IPS DF 6.9 (cell line): ENCODE results near the gene PGM3.
A peak's percentile ranks its signal among the peaks of the same experiment; 100 is the strongest.

Experiments
- DNase-seq: peaks from one replicate; pipeline ENCODE4 v3.0.0-alpha.2; 2013; ENCODE audit warnings: low read depth, low spot score
- H3K27ac ChIP-seq: one replicate; pipeline ENCODE4 v1.5.1; 2013; ENCODE audit warnings: low read length, control low read depth
- H3K27me3 ChIP-seq: 2 replicates; pipeline ENCODE4 v1.6.1; 2013; ENCODE audit warnings: mild to moderate bottlenecking, low read length; ENCODE audit not compliant: control insufficient read depth, insufficient read depth
- H3K36me3 ChIP-seq: 2 replicates; pipeline ENCODE4 v1.6.1; 2013; ENCODE audit warnings: low read length; ENCODE audit not compliant: control insufficient read depth, insufficient read depth
- H3K4me1 ChIP-seq: 2 replicates; pipeline ENCODE4 v1.6.1; 2013; ENCODE audit warnings: low read length; ENCODE audit not compliant: control insufficient read depth, insufficient read depth
- H3K4me3 ChIP-seq: 2 replicates; pipeline ENCODE4 v1.5.1; 2013; ENCODE audit warnings: mild to moderate bottlenecking, low read length
- H3K9me3 ChIP-seq: 2 replicates; pipeline ENCODE4 v1.6.1; 2013; ENCODE audit warnings: low read length, inconsistent platforms; ENCODE audit not compliant: control insufficient read depth, insufficient read depth
- WGBS: extraction: QIAGEN DNeasy Blood & Tissue Kit; methylation state at CpG from one replicate; pipeline ENCODE4 v1.1.7; 2013; ENCODE audit warnings: mixed read lengths, missing lambda C conversion rate; ENCODE audit not compliant: insufficient read length, insufficient coverage; 5-methylcytosine and 5-hydroxymethylcytosine counted together

The PGM3 gene

DNA sequence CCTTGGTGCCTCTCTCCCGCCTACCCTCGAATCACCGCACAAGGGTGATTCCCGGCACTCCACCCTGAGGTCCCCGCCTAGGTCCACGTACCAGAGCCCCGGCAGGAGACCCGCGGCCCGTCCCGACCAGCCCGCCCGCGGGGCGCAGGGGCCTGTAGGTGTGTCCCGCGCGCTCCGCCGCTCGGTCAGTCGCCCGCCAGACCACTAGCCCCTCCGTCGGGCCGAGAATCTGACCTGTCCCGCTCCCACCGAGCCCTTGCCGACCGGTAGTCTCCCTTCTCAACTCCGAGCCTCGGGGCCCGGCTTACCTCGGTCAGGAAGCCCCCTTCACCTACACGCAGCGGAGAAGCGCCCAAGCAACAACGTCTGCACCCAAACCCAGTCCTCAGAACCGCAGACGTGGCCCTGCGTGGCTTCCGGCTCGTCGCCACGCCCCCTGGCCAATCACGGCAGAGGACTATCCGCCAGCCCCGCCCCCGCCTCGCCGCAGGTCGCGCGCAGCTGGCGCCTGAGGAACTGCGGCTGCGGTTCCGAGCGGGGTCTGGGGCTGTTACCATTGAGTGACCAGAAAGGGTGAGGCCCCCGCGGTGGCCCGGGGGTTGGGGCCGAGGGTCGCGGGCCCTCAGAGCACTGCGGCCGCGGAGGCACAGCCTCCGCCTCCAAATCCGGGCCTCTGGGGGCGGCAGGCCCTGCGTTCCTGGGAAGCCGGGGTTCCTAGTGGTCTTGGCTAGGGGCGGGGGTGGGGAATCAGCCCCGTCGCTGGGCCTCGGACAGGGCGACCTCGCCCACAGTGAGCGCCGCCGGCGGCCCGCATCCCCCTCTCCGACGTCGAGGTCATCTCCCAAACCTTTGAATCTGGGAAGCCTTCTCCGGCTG is at the start of gene PGM3, which contains the start of gene RWDD2A:
Gene PGM3, minus strand, starts transcription at position 395 of the 876 bp plus-strand sequence. CDS start 2,253 bp downstream, outside the sequence.
Gene RWDD2A, plus strand, starts transcription at position 487 of the 876 bp plus-strand sequence. CDS start 1,095 bp downstream, outside the sequence.
- peaks cover 9% of the 10 kb centered on the region for H3K36me3 ChIP-seq
- H3K4me3 ChIP-seq, result peak within 1 kb of the TSS; percentile 88
- no peak for DNase-seq
- no CpG with 5 or more reads among the region's 88 CpGs for WGBS
- no peak within 1 kb of the TSS for H3K27ac ChIP-seq
- no peaks in the 10 kb centered on the region for H3K9me3 ChIP-seq
- no peaks in the 10 kb centered on the region for H3K27me3 ChIP-seq
- no peaks in the 10 kb centered on the region for H3K4me1 ChIP-seq

- Histone ChIP-seq H3K27me3 (no peaks in the 10 kb centered on the region), H3K36me3 (no peaks in the 10 kb centered on the region), H3K9me3 (no peaks in the 10 kb centered on the region), H3K27ac (no peak overlapping the region), H3K4me1 (no peaks in the 10 kb centered on the region), H3K4me3 (no peak overlapping the region)
- WGBS, result no CpG with 5 or more reads among the region's 1 CpG
- no peak for DNase-seq
Measured at GRCh38 chr6:83231146-83231545, 38.1 kb upstream of the PGM3 start.

DNA sequence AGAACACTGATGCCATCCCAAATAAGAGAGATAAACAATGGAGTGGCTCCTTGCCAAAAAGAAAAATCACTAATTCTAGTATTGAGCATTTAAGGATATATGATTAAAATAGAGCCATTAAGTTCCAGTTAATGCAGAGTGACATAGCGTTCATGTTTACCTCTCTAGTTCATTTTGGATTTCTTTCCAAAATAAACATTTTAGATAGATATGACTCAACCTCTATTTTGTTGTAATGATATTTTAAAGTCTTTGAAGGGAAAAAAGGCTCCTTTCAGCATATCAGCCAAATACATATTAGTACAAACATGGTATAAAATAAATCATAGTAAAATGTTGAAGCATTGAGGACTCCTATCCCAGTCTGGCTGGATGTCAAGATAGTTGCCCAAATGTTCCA is 33.5 kb upstream of the PGM3 start:
- no peaks in the 10 kb centered on the region for H3K27me3 ChIP-seq
- no peaks in the 10 kb centered on the region for H3K4me1 ChIP-seq
- H3K36me3 ChIP-seq, result no peaks in the 10 kb centered on the region
- H3K4me3 ChIP-seq, result no peak overlapping the region
- WGBS, result no CpG with 5 or more reads among the region's 1 CpG
- no peak overlapping the region for H3K27ac ChIP-seq
- no peak for DNase-seq
- no peaks in the 10 kb centered on the region for H3K9me3 ChIP-seq

GRCh38 chr6:83221889-83222479 is 28.9 kb upstream of the PGM3 start:
- Histone ChIP-seq H3K9me3 (no peaks in the 10 kb centered on the region), H3K27me3 (no peaks in the 10 kb centered on the region), H3K36me3 (no peaks in the 10 kb centered on the region), H3K4me1 (no peaks in the 10 kb centered on the region), H3K4me3 (no peak overlapping the region), H3K27ac (no peak overlapping the region)
- WGBS, result no CpG with 5 or more reads among the region's 3 CpGs
- no peak for DNase-seq

- DNase-seq, result no peak
- H3K27me3 ChIP-seq, result no peaks in the 10 kb centered on the region
- H3K27ac ChIP-seq, result no peak overlapping the region
- no peaks in the 10 kb centered on the region for H3K4me1 ChIP-seq
- WGBS, result no CpG with 5 or more reads among the region's 1 CpG
- no peaks in the 10 kb centered on the region for H3K9me3 ChIP-seq
- H3K36me3 ChIP-seq, result no peaks in the 10 kb centered on the region
- H3K4me3 ChIP-seq, result no peak overlapping the region
Measured at GRCh38 chr6:83221276-83221675, 28.2 kb upstream of the PGM3 start.

GRCh38 chr6:83220121-83220520 is 27.1 kb upstream of the PGM3 start:
- Histone ChIP-seq H3K36me3 (no peaks in the 10 kb centered on the region), H3K4me3 (no peak overlapping the region), H3K9me3 (no peaks in the 10 kb centered on the region), H3K4me1 (no peaks in the 10 kb centered on the region), H3K27me3 (no peaks in the 10 kb centered on the region), H3K27ac (no peak overlapping the region)
- DNase-seq, result no peak

DNA sequence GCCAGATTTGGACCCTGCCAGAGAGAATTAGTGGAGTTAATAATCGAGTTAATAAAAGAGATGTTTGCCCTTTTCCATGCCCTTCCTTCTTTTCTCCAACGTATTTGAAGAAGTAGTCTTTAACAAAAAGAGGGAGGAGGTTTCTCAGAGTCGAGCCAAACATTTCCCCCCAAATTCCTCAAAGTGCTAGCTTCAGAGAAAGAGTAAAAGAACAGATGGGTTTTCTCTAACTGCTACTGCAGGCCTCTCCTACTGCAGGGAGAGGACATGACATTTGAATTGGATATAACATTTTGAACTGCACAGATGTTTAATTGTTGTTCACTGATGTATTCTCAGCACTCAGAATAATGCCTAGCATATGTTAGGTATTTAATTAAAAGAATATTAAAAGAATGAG is 25.6 kb upstream of the PGM3 start:
- no CpG with 5 or more reads among the region's 3 CpGs for WGBS
- Histone ChIP-seq H3K4me1 (no peaks in the 10 kb centered on the region), H3K27me3 (no peaks in the 10 kb centered on the region), H3K4me3 (no peak overlapping the region), H3K27ac (no peak overlapping the region), H3K36me3 (no peaks in the 10 kb centered on the region), H3K9me3 (no peaks in the 10 kb centered on the region)
- no peak for DNase-seq

GRCh38 chr6:83216806-83217205 is 23.7 kb upstream of the PGM3 start:
- Histone ChIP-seq H3K36me3 (no peaks in the 10 kb centered on the region), H3K27me3 (no peaks in the 10 kb centered on the region), H3K27ac (no peak overlapping the region), H3K4me1 (no peaks in the 10 kb centered on the region), H3K4me3 (no peak overlapping the region), H3K9me3 (no peaks in the 10 kb centered on the region)
- no peak for DNase-seq

- no peak for DNase-seq
- no CpG with 5 or more reads among the region's 7 CpGs for WGBS
- no peak overlapping the region for H3K27ac ChIP-seq
- H3K36me3 ChIP-seq, result no peaks in the 10 kb centered on the region
- H3K4me1 ChIP-seq, result no peaks in the 10 kb centered on the region
- H3K9me3 ChIP-seq, result no peaks in the 10 kb centered on the region
- no peaks in the 10 kb centered on the region for H3K27me3 ChIP-seq
- no peak overlapping the region for H3K4me3 ChIP-seq
Measured at GRCh38 chr6:83215131-83216047, 22.3 kb upstream of the PGM3 start.

- no peak overlapping the region for H3K4me3 ChIP-seq
- H3K4me1 ChIP-seq, result no peaks in the 10 kb centered on the region
- peaks cover 4% of the 10 kb centered on the region; the same call in 1 of the 2 replicates for H3K36me3 ChIP-seq
- no peak overlapping the region for H3K27ac ChIP-seq
- no peaks in the 10 kb centered on the region for H3K27me3 ChIP-seq
- no peaks in the 10 kb centered on the region for H3K9me3 ChIP-seq
- DNase-seq, result no peak
- no CpG with 5 or more reads among the region's 4 CpGs for WGBS
Measured at GRCh38 chr6:83202031-83202430, 9.0 kb upstream of the PGM3 start.
